ENCODE measurements around the gene SOCS7. TPM values are rescaled to one million over a fixed set of nuclear protein-coding genes. Genes with fewer than 3 reads are reported as not detected.

The SOCS7 gene, protein sequence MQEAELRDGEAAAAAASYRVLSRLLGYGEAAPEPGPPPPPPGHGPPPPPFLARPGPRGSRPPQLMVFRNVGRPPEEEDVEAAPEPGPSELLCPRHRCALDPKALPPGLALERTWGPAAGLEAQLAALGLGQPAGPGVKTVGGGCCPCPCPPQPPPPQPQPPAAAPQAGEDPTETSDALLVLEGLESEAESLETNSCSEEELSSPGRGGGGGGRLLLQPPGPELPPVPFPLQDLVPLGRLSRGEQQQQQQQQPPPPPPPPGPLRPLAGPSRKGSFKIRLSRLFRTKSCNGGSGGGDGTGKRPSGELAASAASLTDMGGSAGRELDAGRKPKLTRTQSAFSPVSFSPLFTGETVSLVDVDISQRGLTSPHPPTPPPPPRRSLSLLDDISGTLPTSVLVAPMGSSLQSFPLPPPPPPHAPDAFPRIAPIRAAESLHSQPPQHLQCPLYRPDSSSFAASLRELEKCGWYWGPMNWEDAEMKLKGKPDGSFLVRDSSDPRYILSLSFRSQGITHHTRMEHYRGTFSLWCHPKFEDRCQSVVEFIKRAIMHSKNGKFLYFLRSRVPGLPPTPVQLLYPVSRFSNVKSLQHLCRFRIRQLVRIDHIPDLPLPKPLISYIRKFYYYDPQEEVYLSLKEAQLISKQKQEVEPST
- total RNA-seq (2014; rRNA removed; shearing (Covaris generic)): 14.7 and 17.8 TPM in 2 replicates

DNA sequence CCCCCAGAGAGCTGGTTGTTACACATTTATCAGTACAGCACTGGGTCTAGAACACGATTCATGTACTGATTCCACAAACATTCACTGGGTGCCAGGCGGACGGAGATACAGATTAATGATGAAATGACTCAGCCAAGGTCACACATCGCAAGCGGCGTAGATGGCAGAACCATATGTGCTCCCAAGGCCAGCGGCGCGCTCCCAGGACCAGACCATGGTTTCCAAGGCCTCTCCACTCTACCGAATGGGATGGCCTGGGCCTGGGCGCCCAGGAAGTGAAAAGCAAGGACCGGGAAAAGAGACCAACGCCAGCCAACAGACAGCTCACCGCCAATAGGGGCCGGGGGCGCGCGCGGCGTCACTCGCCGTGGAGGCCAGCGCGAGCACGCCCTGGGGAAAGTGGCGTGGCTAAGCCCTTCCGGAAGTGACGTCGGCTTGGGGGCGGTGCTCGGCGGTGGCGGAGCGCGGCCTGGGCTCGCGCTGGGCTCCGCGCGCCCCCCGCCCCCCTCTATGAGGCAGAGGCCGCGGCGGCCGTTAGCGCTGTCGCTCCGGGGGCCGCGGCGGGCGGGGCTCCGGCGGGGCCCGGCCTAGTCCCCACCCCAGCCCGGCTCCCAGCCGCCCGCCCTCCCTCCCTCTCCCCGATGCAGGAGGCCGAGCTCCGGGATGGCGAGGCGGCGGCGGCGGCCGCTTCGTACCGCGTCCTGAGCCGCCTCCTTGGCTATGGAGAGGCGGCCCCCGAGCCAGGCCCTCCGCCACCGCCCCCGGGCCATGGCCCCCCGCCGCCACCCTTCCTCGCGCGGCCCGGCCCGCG lies at the start of gene SOCS7:
Gene SOCS7, plus strand, starts transcription at position 433 of the 811 bp plus-strand sequence. Its CDS starts 209 bp downstream, at position 642.
- DNase-seq (ENCODE audit: low spot score): peak; percentile 83

DNA sequence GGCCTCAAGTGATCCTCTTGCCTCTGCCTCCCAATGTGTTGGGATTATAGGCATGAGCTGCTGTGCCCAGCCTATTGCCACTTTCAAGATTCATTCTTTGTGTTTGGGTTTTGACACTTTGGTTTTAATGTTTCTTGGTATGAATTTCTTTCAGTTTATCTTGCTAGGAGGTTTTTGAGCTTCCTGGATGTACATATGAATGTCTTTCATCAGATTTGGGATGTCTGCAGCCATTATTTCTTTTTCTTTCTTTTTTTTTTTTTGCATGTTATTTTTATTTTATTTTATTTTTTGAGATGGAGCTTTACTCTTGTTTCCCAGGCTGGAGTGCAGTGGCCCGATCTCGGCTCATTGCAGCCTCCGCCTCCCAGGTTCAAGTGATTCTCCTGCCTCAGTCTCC lies 36.1 kb upstream of the SOCS7 start:
- no peak for DNase-seq (ENCODE audit: low spot score)

DNA sequence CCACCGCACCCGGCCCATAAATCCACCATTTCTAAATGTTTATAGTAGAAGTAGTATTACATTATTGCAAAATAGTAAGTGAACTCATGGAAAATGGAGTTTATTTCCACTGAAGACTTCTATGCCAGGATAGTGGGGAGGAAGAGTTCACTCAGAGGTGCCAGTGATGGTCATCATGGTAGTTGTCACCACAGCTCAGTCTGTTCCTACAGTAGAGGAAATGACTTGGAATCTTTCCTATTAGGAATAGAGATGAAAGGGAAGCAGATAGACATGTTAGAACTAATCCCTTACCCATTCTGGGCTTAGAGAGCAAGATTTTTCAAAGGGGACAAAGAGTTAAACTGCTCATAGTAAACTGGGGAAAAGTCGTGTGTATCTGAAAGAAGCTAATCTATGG lies 34.6 kb upstream of the SOCS7 start:
- DNase-seq (ENCODE audit: low spot score): no peak

DNA sequence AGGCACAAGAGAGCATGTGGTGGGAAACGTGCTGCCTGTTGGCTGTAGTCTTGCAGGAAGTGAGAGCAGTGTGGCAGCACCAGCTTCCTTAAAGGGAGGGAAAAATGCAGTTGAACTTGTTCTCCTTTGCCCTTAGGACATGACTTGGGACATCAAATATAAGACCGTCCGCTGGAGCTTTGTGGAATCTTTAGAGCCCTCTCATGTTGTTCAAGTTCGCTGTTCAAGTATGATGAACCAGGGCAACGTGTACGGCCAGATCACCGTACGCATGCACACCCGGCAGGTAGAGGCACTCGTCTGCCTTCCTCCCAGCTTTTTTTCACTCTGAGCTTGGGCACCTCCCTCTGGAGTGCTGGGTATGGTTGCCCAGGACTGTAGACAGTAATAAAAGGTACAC lies 31.2 kb upstream of the SOCS7 start:
- DNase-seq (ENCODE audit: low spot score): no peak

DNA sequence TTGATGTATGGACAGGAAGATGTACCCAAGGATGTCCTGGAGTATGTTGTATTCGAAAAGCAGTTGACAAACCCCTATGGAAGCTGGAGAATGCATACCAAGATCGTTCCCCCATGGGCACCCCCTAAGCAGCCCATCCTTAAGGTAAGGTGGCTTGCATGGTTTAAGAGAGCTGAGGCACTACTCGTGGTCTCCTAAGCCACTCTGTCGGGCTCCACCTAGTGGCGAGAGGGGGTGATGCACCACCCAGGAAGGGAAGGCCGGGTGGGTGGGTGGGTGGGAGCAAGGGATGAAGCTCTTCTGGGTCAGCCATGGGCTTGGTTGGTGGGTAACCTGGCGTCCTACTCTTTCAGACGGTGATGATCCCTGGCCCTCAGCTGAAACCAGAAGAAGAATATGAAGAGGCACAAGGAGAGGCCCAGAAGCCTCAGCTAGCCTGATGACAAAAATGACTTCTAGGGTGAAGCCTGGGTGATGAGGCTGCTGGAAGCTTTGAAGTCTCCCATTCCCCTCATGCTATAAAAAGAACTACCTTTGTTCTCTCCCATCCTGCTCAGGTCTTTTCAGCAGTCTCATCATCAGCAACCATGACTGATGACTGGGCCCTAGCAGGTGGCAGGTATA lies 29.4 kb upstream of the SOCS7 start:
- peak; percentile 41 for DNase-seq (ENCODE audit: low spot score)

DNA sequence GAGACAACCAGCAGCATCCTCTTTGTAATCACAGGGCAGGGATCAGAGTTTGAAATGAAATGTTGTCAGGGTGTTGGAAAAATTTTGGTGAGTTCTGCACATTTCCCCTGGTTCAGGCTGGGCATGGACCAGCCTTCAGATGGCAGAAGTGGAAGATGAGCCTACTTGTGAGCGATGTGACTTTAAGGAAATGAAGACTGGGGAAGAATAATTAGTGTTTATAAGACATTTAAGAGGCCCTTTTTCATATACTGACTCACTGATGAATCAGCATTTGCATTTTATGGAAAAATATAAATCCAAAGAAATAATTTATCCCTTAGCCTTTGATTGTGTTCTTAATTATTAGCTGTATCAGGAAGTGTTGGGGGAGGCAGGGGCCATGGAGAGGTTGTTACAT lies 28.7 kb upstream of the SOCS7 start:
- no peak for DNase-seq (ENCODE audit: low spot score)

DNA sequence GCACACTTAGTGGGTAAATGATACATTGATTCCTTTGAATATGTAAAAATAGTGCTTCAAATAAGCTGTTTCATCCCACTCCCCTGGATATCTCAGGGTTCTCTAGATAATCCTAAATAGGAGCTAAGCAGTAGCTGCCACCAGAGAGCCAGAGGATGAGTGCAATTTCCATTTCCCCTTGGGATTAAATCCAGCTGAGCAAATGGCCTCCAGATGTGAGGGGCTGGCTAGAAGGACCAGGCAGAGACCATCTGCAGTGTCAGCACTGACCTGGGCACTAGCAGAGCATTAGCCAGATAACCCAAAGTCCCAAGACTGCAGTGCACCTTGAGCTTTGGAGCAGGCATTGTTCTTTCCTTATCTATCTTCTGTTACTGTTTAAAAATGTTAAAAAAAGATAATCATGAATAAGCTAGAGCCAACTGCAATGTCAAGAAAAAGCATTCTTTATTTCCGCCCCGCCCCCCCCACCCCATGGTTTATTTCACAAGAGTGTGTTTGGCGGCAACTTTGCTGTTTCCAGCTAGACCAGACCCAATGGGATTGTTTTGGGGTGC lies 27.4 kb upstream of the SOCS7 start:
- DNase-seq (ENCODE audit: low spot score): no peak

DNA sequence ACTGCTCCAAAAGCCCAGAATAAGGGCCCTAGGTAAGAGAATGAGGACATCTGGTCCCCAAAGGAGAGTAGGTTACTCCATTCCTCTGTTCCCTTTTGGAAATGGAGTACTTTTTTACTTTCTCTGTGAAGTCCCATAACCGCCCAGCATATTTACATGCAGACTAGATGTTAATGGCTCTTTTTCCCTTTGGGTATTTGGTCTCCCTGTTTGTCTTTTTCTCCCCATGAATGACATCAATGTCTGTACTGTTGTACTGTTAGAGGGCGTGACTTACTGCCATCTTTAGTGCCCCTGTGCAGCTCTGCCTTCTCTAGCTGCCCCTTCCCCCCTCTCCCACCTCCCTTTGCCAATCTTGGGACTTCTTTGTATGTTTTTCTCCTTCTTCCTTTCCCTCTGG lies 26.9 kb upstream of the SOCS7 start:
- no peak for DNase-seq (ENCODE audit: low spot score)

DNA sequence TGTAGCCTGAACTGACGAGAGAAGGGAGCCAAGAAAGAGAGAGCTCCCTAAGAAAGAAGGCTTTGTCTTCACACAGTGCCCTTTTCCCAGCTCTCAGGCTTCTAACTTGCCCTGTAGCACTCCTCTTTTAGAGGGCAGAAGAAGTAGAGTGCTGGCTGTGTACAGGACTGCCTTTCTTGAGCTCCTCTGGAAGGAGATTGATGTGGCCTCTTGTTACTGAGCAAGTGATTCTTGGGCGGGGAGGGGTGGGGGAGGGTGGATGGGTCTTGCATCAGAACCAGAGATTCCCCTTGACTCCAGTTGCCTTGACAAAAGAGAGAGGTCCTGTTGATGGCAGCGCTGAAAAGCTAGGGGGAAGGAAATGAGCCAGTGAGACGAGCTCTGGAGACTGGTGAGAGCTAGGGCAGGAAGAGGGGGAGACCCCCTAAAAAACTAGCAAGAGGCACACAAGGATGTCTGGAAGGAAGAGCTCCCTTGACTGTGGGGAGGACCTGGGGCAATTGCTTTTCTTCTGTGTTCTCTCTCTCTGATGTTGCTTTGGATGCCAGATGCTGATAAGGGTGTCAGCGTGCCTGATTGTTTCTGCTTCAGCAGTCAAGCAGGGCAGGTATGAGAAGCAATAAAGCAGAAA lies 26.3 kb upstream of the SOCS7 start:
- no peak for DNase-seq (ENCODE audit: low spot score)

DNA sequence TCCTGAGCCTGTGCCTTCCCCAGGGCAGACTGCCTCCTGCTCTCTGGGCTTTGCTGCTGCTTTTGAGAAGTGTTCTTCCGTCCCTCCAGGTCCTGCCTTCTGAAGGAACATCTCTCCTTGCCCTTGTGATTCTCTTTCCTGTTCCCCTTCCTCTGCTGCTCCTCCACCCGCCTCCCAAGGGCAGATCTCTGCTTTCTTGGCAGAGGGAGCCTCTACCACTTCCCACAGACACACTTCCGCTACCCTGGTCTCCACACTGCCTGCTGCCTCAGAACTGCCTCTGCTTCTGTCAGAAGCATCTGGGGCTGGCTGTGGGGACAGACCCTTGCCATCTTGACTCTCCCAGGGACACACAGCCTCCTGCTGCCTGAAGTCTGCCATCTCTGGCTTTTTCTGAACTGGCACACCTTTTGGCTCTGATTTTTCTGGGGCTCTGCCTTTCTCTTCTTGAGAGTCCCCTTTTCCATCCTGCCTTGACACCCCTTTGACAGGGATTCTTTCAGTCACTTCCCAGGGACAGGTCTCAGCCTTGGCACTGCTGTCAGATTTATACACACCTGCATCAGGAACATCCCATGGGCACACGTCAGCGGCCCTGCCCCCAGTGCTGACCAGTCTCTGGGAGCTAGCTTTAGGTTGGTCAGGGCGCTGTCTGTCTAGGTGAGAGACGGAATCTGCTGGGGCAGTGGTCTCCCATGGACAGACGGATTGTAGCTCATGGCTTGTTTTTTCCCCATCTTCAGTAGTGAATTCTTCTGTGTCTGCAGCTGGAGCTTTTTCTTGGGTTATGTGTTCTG lies 24.4 kb upstream of the SOCS7 start:
- DNase-seq (ENCODE audit: low spot score): no peak

DNA sequence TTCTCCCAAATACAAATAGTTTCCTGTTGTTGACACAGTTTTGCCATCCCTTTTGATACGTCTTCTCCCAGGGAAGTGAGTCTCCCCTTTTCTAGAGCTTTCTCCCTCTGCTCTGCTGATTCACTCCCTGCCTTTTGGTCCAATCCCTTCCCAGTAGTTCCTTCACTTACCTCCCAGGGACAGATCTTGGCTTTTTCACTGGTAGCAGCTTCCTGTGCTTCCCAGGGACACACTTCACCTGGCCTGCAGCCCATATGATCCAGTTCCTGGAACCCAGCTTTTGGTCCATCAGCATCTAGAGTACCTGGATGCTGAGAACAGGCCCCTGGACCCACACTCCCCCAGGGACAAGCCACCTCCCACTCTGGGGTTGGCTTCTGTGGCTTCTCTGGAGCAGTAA lies 23.7 kb upstream of the SOCS7 start:
- DNase-seq (ENCODE audit: low spot score): no peak

DNA sequence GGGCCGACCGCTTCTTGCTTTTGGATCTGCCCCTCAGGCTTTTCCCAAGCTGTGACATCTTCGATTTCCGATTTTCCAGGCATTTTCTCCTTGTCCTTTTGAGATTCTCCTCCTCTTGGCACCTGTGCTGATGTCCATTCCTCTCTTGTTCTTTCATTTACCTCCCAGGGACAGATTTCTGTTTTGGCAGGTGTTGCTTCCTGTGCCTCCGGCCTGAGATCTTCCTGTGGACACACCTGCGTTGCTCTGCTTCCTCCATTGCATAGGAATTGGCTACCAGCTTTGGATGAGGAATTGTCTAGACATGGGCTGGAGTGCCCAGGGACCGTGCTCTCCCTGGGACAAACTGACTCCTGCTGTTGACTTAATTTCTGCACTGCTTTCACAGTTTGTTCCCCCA lies 23.0 kb upstream of the SOCS7 start:
- DNase-seq (ENCODE audit: low spot score): no peak

DNA sequence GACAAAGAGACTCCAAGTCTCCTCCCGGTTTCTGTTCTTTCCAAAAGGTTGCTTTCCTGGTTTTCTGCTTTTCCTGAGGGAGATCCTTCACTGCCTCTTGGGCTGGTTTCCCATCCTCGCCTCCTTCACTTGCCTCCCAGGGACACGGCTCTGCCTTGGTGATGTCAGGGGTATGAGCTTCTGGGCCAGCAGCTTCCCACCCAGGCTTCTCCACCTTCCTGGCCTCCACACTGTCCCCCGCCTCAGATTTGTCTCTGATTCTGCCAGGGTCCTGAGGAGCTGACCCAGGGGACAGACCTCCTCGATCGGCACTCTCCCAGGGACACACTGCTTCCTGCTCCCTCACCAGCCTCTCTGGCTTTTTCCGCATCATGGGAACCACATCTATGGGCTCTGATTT lies 22.4 kb upstream of the SOCS7 start:
- no peak for DNase-seq (ENCODE audit: low spot score)

DNA sequence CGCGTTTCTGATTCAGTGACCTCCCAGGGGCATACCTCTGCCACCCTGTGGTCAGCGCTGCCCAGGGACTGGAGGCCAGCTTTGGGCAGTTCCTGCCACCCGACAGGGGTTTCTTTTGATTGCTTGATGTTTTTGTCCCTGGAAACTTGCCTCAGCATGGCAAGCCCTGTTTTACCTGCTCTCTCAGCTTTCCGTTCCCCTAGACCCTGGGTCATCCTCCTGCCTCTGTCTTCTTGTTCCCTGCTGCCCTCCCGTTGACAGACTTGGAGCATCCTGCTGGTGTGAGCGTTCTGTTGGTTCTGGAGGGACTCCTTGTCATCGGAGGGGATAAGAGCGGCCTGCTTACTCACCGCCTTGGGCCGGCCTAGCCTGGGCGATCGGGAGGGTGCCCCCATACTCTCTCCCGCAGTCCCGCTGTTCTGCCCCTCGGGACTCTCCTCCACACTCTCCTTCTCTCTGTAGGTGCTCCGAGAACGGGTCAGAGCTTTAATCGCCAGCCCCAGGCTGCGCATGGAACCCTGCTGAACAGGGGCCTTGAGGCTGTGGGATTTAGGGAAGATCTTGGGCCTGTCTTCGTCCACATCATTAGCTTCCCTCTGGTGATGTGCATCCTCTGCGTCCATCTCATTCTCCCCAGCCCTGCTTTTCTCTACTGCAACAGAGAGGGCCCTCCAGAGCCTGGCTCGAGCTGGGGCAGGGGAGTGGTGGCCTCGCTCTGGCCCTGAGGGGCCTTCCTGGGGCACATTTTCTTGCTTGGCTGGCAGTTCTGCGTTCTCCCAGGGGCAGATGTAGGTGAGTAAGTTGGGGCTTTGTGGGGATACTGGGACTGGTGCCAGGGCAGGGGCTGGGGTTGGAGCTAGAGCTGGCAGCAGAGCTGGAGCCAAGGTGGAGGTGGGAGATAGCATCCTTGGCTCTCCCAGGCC lies 21.6 kb upstream of the SOCS7 start:
- peak; percentile 10 for DNase-seq (ENCODE audit: low spot score)

DNA sequence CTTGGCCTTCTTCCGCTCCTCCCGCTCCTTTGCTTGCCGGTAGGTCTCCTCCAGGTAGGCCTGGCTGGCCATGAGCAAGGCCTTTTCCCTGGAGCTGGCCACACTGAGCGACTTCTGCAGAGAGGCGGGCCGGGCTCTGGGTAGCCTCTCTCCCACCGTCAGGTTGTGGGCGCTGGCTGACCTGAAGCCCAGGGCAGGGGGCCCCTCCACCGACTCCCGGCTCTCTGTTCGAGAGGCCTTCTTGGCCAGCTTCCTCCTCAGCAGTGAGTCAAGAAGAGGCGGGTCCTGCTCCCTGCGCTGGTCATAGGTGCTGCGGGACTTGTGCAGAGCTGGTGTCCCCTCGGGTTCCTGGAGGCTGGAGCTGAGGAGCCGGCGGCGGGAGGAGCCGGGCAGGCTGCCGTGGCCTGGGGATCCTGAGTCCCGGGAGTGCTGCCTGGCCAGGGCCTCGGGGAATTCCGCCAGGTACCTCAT lies 20.7 kb upstream of the SOCS7 start:
- DNase-seq (ENCODE audit: low spot score): no peak

DNA sequence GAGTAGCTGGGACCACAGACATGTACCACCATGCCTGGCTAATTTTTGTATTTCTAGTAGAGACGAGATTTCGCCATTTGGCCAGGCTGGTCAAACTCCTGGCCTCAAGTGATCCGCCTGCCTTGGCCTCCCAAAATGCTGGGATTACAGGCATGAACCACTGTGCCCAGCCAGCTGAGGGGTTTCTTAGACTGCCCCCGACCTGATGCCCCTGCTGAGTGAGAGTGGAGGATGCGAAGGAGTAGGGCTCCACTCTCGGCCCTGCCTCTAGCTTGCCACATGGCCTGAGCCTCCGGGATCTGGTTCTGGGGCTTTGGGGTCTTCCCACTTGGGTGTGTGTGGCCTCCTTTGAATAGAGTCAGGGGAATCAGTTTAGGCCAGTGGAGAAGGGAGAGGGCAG lies 18.9 kb upstream of the SOCS7 start:
- DNase-seq (ENCODE audit: low spot score): no peak

DNA sequence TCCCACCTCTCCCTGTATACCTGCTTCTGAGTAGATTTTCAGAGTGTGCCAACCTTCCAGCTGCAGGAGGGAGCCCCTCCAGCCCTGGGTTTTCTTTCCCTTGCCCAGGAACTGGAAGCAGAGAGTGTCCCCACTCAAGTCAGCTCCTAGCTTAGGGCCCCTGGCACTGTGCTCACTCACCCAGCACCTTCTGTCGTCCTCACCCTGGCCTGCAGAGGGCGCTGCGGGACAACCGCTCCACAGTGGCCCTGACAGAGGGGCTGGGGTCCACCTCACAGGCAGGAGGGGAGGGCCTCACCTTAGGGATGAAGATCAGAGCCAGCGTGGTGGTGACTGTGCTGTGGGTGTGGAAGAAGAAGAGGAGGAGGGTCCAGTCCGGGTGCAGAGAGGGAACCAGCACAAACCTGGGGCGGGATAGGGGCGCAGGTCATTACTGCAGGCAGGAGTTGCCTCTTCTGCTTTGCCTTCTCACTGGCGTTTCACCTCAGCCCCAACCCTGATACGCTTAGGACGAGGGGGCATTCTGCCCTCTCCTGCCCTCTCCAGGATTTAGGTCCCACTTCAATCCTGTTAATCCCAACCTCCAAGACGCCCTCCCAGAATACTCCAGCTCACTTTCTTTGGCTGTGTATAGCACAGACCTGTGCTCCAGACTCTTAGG lies 17.9 kb upstream of the SOCS7 start:
- peak; percentile 14 for DNase-seq (ENCODE audit: low spot score)

DNA sequence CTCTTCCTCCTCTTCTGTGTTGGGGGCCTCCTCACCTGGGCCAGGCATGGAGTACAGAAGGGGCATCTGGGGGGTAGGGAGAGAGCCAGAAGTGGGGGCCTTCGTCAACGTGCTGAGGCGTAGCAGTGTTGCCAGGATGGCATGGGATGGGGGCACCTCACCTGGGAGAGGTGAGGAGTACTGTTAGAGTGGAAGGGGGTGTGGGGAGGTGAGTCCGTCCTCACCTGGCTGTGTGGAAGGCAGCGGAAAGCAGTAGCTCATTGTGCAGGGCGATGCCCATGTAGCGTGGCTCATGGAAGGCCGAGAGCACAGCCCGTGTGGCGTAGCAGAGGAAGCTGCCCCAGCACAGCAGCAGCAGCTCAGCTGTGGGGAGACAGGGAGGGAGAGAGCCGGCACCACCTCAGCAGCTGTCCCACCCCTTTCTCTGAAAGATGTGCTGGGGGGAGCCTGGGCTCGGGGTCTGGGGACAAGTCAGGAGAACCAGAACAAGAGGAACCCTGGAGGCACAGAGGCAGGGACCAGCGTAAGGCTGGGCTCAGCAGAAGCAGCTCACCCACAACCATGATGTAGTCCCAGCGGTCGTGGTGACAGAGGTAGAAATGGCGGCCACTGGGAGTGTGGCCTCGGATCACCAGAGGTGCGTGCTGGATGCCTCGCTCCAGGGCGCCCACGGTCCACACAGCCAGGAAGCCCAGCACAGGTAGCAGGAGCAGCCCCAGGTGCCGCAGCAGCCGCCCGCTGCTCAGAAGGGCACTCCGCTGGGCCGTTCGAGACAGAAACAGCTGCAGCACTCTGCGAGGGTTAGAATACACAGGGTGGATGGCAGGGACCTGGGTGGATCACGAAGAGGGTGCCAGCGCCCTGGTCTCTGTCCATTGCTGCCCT lies 16.9 kb upstream of the SOCS7 start:
- no peak for DNase-seq (ENCODE audit: low spot score)
